Stimulated activated CD8-positive, alpha-beta memory T cell treated with anti-CD3 and anti-CD28 coated beads, Interleukin-12 subunit alpha, Interleukin-12 subunit beta, amount 100 ng/mL, for 4 hours (primary cell): ENCODE results near the gene SFRP2.

Experiments
- DNase-seq: peaks from one replicate; pipeline ENCODE4 v3.0.0-alpha.2; 2020; ENCODE audit warnings: low read depth

Gene SFRP2

DNA sequence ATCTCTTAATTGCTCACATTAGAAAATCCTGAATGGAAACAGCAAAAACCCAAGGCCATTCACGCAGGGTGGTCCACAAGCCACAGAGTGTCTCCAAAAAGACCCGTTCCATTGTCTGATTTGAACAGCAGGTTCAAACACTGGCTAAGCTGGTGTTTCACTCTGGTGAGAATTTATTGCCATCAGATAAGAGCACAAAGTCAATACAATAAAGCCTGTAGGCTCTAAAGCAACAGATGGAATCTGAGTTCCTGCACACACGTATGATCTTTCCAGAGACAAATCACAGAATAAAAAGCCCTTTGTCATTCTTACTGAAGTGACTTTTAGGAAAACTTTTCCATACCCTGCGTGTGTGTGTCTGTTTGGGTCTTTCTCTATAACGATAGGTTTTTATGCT is 5.1 kb upstream of the SFRP2 start:
- DNase-seq, result no peak

DNA sequence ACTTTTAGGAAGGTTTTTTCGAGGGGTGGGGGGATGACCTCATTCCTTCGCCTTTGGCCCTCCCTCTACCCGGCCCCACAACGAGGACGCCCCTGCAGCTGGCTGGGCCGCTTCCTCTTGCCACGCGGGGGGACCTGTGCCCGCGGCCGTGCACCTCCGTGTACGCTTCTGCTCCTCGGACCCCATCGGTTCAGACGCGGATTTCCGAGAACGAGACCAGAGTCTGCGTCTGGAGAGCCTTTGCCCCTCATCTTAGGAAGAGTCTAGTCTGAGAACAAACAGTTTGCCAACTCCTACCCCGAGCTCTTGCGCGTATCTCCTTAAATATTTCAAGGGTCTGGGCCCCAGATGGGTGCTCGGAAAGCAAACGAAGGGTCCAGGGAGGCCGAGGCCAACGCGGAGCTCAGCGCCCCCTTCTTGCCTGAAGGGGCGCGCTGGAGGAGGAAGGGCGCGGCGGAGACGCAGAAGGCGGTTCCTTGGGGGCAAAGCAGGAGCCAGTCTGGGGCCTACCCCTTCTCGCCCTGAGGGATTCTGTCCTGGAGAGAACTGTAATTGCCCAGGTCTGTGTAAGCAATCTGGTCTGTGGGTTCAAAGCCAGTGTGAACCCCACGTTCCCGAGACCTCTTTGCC is 3.9 kb upstream of the SFRP2 start:
- DNase-seq, result no peak

DNA sequence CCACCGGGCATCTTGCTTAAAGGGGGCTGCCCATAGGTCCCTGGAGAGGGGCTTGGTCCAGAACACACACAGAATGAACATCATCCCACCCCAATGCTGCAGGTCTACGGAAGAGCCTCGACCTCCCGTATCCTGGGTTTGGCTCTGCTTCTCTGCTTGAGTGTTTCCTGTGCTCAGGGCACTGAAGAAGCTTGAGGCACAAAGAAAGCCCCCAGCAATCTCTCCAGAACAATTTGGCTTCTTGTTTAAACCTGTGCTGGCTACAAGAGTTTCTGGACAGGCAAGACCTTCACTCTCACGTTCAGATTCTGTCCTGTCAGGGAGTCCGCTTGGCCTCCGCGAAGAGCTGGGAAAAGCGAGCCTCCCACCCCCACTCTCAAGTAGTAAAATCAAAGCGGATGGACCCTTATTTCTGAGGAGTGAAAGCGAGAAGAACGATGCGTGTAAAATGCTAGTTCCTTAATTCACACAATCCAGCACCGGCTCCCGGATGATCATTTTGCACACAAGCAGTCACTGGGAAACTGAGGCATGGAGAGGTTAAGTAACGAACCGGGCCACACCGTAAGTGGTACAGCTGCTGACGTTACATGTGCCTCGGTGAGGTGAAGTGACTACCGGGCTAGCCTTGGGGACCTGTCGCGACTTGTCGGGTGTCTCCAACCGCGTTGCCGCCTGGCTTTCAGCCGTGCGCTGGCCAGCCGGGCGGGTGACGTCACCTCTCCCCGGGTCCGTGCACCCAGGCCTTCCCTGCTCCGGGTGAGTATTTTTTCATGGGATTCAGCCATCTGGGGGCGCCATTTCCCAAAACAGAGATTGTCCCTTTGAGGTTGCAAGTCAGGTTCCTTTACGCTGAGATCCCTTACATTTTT is 3.1 kb upstream of the SFRP2 start:
- DNase-seq, result no peak

DNA sequence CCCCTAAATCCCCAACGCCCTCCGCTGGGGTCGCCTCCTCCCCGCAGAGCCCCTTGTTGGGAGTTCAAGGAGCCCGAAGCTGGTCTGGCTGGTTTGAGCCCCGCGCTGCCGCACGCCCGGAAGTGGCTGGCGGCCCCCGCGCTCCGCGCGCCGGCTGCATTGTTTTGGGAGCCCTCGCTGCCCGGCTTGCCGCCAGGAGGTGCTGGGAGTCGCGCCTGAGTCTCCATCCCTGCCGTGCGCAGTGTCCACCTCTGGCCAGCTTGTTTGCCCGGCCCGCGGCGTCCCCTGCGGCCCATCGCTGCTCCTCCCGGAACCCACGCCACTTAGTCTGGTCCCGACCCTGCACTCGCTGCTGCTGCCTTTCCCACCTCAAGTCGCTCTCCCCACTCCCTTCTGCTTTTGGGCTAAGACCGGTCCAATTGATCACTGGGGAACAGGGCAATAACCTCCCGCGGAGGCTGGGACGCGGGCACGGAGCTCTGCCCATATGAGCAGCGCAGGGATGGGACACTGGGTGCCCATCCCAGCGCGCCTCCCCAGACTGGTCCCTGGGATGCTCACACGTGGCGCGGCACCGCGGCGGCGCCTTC is 2.2 kb upstream of the SFRP2 start:
- DNase-seq, result no peak

DNA sequence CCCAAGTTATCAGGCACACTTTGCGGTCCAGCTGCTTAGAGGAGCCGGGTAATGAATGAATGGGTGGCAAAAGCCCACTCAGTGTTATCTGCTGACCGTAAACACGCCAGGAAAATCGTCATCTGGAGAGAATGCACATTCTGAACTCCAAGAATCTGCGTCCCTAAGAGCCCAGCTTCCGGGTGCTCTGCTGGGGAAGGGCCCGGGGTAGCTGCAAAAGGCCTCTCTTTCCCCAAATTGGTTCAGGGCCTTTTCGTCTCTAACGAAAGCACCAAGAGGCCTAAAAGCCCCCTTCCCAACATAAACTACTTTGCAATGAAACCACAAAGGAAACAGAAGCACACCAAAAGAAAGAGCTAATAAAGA is 1.6 kb upstream of the SFRP2 start:
- no peak for DNase-seq

DNA sequence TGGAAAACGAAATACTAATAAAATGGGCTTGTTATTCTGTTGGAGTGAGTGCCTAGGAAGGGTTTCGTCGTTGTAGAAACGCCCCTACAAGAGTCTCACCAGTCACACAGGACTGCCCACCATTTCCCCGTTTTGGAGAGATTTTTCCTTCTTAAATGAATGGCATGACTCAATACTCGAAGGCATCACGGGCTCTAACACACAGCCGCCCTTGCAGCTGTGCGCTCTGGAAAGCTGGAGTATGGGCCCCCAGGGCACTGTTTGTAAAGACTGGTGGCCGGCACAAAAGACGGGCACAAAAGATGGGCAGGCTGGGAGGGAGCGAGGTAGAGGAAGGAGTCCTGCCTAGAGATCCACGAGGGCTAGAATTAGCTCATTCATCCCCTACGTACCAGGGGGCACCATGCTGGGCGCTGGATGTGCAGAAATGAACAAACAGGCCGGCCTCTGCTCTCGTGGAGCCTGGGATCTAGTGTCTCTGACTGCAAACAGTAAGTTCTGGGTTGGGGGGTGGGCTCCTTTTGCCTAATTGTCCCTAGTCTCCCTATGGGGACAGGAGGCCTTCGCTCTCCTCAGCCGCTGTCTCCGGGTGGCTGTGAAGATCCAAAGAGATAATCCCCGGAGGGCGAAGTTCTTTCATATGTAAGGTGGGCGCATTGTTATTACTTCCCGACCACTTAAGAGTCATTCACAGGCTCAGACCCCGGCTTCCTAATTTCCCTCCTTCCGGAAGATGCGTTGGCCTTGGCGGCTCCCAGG is 1.0 kb upstream of the SFRP2 start:
- no peak for DNase-seq

DNA sequence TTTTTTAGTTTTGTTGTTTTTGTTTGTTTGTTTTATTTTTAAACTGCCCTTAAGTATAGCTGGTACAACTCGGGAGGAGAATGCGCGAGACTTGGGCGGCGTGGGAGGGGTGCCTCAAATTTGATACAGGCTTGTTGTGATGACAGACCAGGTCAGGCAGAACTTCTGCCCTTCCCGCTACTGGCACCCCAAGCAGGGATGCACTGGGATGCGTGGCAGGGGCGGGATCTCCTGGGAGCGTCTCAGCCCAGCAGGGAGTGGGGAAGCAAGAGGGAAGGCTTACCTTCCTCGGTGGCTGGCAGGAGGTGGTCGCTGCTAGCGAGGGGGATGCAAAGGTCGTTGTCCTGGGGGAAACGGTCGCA is 851 bp downstream of the SFRP2 start:
- no peak for DNase-seq

DNA sequence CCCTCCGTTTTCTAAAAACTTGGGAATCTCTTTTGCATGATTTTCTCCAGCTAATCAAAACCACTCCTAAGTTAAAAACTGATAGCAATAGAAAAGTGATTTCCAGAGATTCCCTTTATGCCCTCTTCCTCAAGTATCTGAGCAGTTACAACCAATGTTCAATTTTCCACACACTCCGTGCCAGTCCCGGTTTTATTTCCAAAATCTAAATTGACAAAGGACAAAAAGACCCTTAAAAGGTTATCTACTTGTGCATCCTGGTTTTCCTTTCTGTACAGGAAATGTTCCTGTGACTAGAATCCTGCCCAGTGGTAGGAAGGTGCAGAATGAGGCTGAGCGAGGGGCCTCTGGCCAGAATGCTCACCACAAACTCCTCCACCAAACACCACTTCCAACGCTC is 1.3 kb downstream of the SFRP2 start:
- DNase-seq, result no peak

DNA sequence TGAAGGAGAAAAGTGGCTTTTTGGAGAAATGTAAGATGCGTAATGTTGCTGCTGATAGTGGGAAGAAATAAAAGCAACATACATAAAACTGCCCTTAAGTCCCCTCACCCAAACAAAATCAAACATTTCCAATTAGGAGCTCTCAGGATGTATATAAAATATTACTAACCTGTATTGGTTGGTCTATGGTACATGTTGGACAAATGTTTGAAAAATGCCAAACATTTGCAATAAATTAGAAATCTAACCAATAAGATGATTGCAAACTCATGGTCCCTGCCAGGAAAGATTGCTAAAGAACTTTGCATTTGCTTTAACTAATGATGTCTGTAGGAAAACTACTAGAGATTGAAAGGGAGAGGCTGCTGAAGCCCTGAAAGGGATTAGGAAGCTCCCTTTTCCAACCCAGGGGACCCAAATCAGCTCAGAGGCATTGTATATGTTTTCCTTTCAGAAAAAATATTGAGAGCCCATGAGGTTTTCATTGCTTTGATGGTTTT is 1.8 kb downstream of the SFRP2 start:
- DNase-seq, result no peak

DNA sequence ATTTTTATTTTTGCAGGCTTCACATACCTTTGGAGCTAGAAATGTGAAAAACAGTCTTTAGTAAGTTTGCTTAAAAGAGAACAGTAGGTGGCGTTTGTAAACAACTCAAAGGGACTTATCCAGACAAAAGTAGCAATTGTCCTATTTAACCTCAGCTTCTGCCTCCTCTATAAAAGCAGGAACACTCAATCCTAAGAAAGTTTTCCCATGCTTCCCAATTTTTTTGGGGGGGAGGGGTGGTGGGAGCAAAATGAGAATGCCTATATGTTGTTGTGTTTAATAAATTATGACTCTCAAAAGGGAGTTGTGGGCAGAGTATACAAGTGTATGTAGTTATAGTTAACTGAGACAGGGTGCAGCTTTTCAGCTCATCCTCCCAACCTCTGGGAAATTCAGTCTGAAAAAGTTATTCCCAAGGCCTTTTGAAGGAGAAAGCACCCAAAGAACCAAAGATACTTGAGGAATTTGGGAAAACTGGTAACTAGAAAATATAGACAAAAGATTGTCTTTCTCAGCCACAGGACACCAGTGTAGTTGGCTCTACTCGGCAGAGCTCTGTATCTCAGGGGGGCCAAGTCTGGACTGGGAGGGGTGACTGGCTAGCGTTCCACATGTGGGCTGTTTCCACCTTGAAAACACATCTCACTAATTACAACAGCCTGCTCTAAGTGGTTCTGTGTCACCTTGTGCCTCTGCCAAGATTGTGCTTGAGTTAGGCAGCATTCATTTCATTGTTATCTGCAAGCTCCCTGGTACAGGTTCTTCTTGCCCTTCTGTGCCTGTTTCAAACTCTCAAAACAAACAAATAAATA is 2.8 kb downstream of the SFRP2 start:
- no peak for DNase-seq

DNA sequence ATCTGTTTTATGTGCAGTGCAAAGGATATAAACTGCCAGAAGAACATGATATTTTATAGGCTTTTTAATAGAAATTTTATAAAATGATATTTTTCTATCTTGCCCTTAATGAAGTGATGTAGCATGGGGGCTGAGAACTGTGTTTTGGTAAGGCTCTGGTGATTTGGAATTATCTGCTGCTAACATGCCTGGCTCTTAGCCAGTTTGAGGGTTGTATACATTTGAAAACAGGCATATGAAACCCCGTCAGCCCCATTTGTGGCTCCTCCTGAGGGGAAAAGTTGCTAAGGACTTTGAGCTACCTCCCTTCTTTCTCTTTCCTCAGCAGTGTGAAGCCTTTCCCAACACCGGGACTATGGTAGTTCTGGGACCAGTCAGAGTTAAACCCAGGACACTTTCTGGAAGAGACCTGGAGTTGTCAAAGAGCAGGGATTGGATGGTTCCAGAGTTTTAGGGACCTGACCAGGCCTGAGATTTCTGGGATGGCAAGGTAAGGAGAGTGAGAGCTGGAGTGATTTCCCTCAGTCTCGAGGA is 4.7 kb downstream of the SFRP2 start:
- no peak for DNase-seq

DNA sequence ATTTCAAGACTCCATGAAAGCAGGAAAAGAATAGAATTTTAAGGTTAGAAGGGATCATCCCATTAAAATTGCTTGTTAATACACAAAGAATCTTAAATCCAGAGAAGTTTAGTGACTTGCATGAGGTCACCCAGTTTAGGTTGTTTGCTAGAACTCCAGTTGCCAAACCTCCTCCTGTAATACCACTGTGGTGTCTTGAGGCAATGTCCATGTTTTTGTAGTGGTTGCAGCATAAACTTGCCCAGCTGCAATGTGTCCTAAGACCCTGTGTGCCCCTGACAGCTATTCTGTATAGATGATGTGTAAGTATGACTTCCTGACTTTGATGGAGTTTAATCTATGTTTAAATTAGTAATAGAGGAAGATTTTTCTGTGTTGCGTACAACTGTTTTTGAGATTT is 6.3 kb downstream of the SFRP2 start:
- DNase-seq, result no peak

DNA sequence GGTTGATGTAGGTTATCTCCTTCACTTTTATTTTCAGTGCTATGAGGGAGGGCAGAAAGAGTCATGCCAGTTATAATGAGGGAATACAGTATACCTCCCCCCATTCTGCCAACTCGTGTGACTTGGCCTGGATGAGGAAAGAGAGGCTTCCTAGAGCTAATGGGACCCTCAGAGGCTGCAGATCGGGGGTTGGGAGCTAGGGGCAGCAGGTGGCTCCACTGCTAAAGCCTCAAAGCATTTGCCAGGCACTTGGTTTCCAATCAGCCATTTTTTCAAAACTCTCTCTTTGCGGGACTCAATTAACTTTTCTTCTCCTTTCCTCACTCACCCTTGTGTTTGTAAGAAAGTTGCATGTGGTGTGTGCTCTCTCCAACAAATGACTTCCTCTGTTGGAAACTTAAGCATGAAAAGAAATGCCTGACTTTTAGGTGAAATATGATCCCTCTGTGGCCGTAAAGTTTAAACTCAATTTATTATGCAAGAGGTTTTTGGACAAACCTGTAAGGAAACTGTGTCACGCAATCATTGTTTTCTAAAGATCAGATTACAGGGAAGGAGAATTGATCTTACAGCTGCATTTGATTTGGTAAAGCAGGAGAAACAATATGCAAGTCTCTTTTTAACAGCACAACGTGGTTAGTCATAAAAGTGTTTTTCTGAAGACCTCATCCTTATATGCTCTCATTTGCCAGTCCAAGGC is 7.0 kb downstream of the SFRP2 start:
- DNase-seq, result no peak

DNA sequence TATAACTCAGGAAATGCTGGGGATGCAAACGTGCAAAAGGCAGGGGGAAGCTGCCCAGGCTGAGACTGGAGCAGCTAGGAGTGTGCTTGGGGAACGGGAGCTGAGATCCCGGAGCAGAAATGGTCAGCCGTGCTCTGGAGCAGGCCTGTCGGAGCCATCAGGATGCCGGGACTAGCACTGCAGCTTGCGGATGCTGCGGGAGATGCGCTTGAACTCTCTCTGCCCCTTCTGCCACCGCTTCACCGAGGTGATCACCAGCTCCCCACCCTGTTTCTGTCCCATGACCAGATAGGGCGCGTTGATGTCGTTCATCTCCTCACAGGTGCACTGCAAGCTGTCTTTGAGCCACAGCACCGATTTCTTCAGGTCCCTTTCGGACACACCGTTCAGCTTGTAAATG is 7.6 kb downstream of the SFRP2 start:
- DNase-seq, result no peak

DNA sequence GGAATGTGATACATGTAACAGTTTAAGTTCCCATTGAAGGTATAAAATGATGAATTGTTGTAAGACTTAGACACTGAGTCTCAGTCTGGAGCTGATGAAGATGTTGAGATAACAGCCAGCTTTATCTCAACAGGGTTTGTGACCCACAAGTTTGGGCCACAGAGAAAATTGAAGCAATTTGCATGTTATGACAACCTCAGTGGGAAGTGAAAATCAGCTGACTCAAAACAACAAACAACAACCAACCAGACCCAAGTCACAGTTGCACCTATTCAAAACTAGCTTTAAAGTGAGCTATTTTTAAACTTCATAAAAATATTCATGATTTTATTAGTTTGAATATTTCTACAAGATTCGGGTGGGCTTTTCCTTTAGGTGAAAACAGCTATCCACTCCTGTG is 8.0 kb downstream of the SFRP2 start:
- DNase-seq, result no peak

DNA sequence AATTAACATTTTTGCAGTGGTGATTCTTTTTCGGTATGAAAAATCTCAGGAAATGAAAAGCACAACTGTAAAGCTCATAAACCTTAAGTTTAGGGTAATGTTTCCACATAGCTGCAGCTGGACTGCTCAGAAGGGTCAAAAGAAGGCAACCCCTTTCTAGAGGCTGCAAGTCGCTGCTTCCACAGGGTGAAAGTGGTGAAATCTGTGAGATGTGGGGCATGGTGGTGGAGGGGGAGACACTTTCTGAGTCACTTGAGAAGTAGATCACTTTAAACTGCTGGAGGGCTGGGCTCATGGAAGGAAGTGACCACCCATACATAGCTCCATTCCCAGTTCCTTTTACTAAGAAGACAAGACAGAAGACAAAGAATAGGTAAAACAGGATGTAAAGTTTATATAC is 8.7 kb downstream of the SFRP2 start:
- no peak for DNase-seq

DNA sequence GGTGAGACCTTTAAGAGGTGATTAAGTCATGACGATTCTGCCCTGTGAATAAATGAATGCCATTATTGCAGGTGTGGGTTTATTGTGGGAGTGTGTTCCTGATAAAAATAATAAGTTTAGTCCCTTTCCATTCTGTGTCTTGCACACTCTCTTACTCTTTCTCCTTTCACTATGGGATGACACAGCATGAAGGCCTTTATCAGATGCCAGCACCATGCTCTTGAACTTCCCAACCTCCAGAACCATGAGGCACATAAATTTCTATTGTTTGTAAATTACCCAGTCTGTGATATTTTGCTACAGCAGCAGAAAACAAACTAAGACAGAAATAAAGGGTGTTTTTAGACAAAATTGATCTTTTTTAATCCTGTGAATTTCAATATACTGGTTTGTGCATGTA is 10.5 kb downstream of the SFRP2 start:
- no peak for DNase-seq

DNA sequence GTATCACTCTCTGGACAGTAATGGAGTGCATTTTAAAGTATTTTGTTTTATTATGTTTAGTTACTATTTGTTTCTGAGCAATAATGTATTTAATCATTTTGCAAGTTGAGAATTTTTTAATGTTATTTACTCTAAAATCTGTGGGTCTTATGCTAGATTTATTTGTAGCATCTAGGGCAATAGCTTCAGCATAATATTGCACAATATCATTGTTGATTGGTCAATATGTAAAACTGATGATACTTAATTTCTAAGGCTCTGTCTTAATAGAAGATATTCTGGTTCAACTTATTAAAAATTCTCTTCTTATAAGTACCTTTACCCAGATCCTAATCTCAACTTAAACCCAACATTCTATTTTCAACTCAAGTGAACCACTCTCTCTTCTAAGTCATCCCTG is 11.5 kb downstream of the SFRP2 start:
- no peak for DNase-seq

DNA sequence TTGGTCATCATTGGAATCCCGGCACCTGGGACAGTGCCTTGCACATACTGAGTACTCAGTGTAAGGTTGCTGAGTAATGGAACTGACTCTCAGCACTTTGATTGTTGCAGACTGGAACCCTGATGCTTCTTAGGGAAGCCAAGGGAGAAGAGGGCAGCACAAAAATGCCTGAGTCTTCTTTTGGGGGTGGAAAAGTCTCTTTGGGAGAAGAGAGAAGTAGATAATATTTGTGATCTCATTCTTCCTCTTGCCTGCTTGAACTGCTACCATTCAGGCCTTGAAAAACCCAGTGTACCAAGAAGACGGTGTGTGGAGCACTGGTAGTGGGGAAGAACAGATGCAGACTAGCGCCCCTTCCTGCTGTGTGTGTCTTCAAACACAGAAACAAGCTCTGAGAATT is 12.3 kb downstream of the SFRP2 start:
- DNase-seq, result no peak

DNA sequence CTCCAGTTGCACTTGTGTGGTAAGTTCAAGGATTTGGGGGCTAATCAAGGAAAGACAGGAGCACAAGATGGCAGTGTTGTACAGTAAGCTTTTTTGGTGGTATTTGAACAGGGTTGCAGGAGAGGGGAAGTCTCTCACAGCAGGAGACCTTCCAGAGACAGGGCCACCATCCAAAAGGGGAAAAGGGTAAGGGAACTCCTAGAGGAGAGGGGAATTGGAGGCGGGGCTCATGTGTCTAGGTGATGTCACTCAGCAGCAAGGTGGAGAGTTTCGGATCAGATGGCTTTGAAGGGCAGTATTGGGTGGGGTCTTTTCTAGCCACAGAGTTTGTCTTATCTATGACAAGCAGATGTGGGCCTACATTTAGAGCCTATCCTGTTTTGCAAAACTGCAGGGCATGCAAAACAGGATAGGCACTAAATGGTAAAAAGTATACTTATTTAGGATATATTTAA is 15.6 kb downstream of the SFRP2 start:
- DNase-seq, result no peak

DNA sequence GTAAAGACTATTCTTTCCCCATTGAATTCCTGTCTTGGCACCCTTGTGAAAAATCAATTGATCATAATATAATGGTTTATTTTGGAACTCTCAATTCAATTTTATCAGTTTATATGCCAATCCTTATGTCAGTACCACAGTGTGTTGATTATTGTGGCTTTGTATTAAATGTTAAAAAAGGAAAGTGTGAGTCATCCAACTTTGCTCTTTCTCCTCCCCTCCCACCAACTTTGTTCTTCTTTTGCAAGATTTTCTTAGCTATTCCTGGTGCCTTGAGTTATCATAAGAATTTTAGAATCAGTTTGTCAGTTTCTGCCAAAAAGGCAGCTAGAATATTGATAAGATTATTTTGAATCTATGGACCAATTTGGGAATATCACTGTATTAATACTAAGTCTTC is 17.8 kb downstream of the SFRP2 start:
- DNase-seq, result no peak
